Natural killer cell (primary cell): ENCODE data around the gene FOXP1. TPM values are rescaled to one million over a fixed set of nuclear protein-coding genes. Genes with fewer than 3 reads are reported as not detected.

Experiments used
- ATAC-seq, 3 donors: fragments of 150-1000 bp in 2 of 3; fragments of 200-7000 bp in 1 of 3; cut with Tn5 transposase; 1 replicate in 1 of 3; 2 replicates in 2 of 3; pipeline ENCODE4 v1.10.0; 2021; ENCODE audit warnings: mild to moderate bottlenecking in 2 of 3, moderate library complexity in 2 of 3
- DNase-seq, 2 donors: peaks; one replicate each; pipeline versions ENCODE4 v3.0.0 to v3.0.0-alpha.2; 2013 to 2021; ENCODE audit warnings: mixed read lengths in 1 of 2
- H3K27ac ChIP-seq: one replicate; pipeline ENCODE4 v1.5.1; 2013; ENCODE audit warnings: mild to moderate bottlenecking, low read length
- H3K27me3 ChIP-seq: one replicate; pipeline ENCODE4 v1.6.1; 2013; ENCODE audit warnings: low read length; ENCODE audit not compliant: control insufficient read depth, insufficient read depth
- H3K36me3 ChIP-seq: one replicate; pipeline ENCODE4 v1.6.1; 2013; ENCODE audit warnings: low read length; ENCODE audit not compliant: control insufficient read depth, insufficient read depth
- H3K4me1 ChIP-seq: one replicate; pipeline ENCODE4 v1.6.1; 2013; ENCODE audit warnings: low read length; ENCODE audit not compliant: control insufficient read depth, insufficient read depth
- H3K4me3 ChIP-seq: one replicate; pipeline ENCODE4 v1.5.1; 2013; ENCODE audit warnings: low read length
- H3K9me3 ChIP-seq: one replicate; pipeline ENCODE4 v1.6.1; 2013; ENCODE audit warnings: low read length; ENCODE audit not compliant: control insufficient read depth, insufficient read depth
- H3K27ac Mint-ChIP-seq, 2 donors: one replicate each; pipeline ENCODE4 v1.8.0; 2022; ENCODE audit warnings: mild to moderate bottlenecking in 2 of 2, mixed read lengths in 2 of 2, moderate library complexity in 1 of 2
- H3K27me3 Mint-ChIP-seq, 2 donors: one replicate each; pipeline ENCODE4 v1.8.0; 2022; ENCODE audit warnings: low read depth in 2 of 2, mixed read lengths in 2 of 2
- H3K36me3 Mint-ChIP-seq: one replicate; pipeline ENCODE4 v1.8.0; 2022; ENCODE audit warnings: mixed read lengths
- H3K4me1 Mint-ChIP-seq, 2 donors: one replicate each; pipeline ENCODE4 v1.8.0; 2022; ENCODE audit warnings: mixed read lengths in 2 of 2
- H3K4me3 Mint-ChIP-seq: one replicate; pipeline ENCODE4 v1.8.0; 2022; ENCODE audit warnings: mild to moderate bottlenecking, moderate library complexity, mixed read lengths
- H3K9me3 Mint-ChIP-seq, 2 donors: one replicate each; pipeline ENCODE4 v1.8.0; 2022; ENCODE audit warnings: mixed read lengths in 2 of 2
- CTCF ChIP-seq: fragments of 200-600 bp; IDR thresholded peaks from one replicate; pipeline ENCODE4 v1.8.0; 2022; ENCODE audit warnings: antibody characterized with exemption
- WGBS: methylation state at CpG from one replicate; pipeline ENCODE4 v1.1.7; 2013; ENCODE audit warnings: missing lambda C conversion rate; ENCODE audit not compliant: insufficient coverage; 5-methylcytosine and 5-hydroxymethylcytosine counted together
- intact Hi-C: fragments of 100-400 bp; cut with micrococcal nuclease; formaldehyde crosslinking; loops from one replicate; pipeline ENCODE4 v1.14.2; 2022
- total RNA-seq, 4 donors: library from RNA; stranded (reverse); fragments of 120-200 nt in 1 of 4; gene quantifications; one replicate each; pipeline versions ENCODE4 v1.2.3 to v1.2.4, GENCODE V29; 2013 to 2022

The FOXP1 gene
- total RNA-seq, 3 donors from 2014 or later (not counting 1 experiment from before 2014, with no cell fraction given) = 166 to 185 (median 166) TPM

GRCh38 chr3:71163198-71163918 lies 420.2 kb downstream of the FOXP1 start:
- no peak overlapping the region for H3K4me3 ChIP-seq
- DNase-seq (no peak), ATAC-seq (no peak)
- H3K36me3 ChIP-seq = no peaks in the 10 kb centered on the region
- Mint-ChIP-seq H3K4me3 (no peak overlapping the region), H3K27me3 (no peaks in the 10 kb centered on the region), H3K27ac (no peak overlapping the region), H3K4me1 (peaks cover 3 to 5% of the 10 kb centered on the region in 2 donors), H3K36me3 (peaks cover 4% of the 10 kb centered on the region), H3K9me3 (no peaks in the 10 kb centered on the region)
- no peaks in the 10 kb centered on the region for H3K4me1 ChIP-seq
- no peaks in the 10 kb centered on the region for H3K9me3 ChIP-seq
- WGBS = 95% methylated on average over 6 of the region's 7 CpGs
- intact Hi-C loops = no loop called here
- TF ChIP-seq CTCF = no peak
- H3K27me3 ChIP-seq = no peaks in the 10 kb centered on the region
- no peak overlapping the region for H3K27ac ChIP-seq

GRCh38 chr3:71162221-71162620 lies 421.3 kb downstream of the FOXP1 start:
- Histone ChIP-seq H3K9me3 (no peaks in the 10 kb centered on the region), H3K27me3 (no peaks in the 10 kb centered on the region), H3K36me3 (no peaks in the 10 kb centered on the region), H3K4me3 (no peak overlapping the region), H3K27ac (no peak overlapping the region), H3K4me1 (no peaks in the 10 kb centered on the region)
- H3K9me3 Mint-ChIP-seq = no peaks in the 10 kb centered on the region
- no peak overlapping the region for H3K27ac Mint-ChIP-seq
- peaks cover 3 to 5% of the 10 kb centered on the region in 2 donors for H3K4me1 Mint-ChIP-seq
- intact Hi-C loops = no loop called here
- TF ChIP-seq CTCF = no peak
- peaks cover 4% of the 10 kb centered on the region for H3K36me3 Mint-ChIP-seq
- 95% methylated on average over 1 of the region's 1 CpG for WGBS
- H3K27me3 Mint-ChIP-seq = no peaks in the 10 kb centered on the region
- no peak overlapping the region for H3K4me3 Mint-ChIP-seq
- no peak for ATAC-seq
- no peak for DNase-seq

GRCh38 chr3:71160785-71161546 lies 422.6 kb downstream of the FOXP1 start:
- H3K9me3 Mint-ChIP-seq = no peaks in the 10 kb centered on the region
- H3K27me3 Mint-ChIP-seq = no peaks in the 10 kb centered on the region
- DNase-seq (no peak), ATAC-seq (no peak)
- Histone ChIP-seq H3K36me3 (no peaks in the 10 kb centered on the region), H3K9me3 (no peaks in the 10 kb centered on the region), H3K4me1 (no peaks in the 10 kb centered on the region), H3K27me3 (no peaks in the 10 kb centered on the region), H3K27ac (no peak overlapping the region), H3K4me3 (no peak overlapping the region)
- peaks cover 3 to 5% of the 10 kb centered on the region in 2 donors for H3K4me1 Mint-ChIP-seq
- intact Hi-C loops = no loop called here
- H3K27ac Mint-ChIP-seq = no peak overlapping the region
- H3K4me3 Mint-ChIP-seq = no peak overlapping the region
- WGBS = 84% methylated on average over 6 of the region's 7 CpGs
- no peak for TF ChIP-seq CTCF
- no peaks in the 10 kb centered on the region for H3K36me3 Mint-ChIP-seq
